Ovary (tissue), 9 donors: ENCODE data around the gene IMMP2L. TPM values are rescaled to one million over a fixed set of nuclear protein-coding genes. Genes with fewer than 3 reads are reported as not detected.

Source experiments
- DNase-seq, 5 donors: peaks; one replicate each; pipeline ENCODE4 v3.0.0-alpha.2; 2019 to 2020
- H3K27ac ChIP-seq, 2 donors: fragments of 200-600 bp; one replicate each; pipeline versions ENCODE4 v1.5.1 to v1.8.0; 2019 to 2022
- H3K27me3 ChIP-seq: fragments of 200-600 bp; one replicate; pipeline ENCODE4 v1.8.0; 2022
- H3K36me3 ChIP-seq: fragments of 200-600 bp; sonication (generic); one replicate; pipeline ENCODE4 v1.5.1; 2019
- H3K4me1 ChIP-seq: one replicate; pipeline ENCODE4 v1.8.1; 2013; ENCODE audit warnings: mild to moderate bottlenecking, moderate library complexity; ENCODE audit not compliant: insufficient read depth
- H3K4me3 ChIP-seq: fragments of 200-600 bp; sonication (generic); one replicate; pipeline ENCODE4 v1.5.1; 2017
- H3K9me3 ChIP-seq, 2 donors: fragments of 200-600 bp in 1 of 2; sonication (generic) in 1 of 2; one replicate each; pipeline versions ENCODE4 v1.5.1 to v1.8.1; 2013 to 2019; ENCODE audit warnings: mild to moderate bottlenecking in 1 of 2, moderate library complexity in 1 of 2
- CTCF ChIP-seq, 3 donors: fragments of 450-650 bp in 2 of 3; fragments of 200-600 bp in 1 of 3; IDR thresholded peaks; one replicate each; pipeline versions ENCODE4 v1.5.1 to v1.8.0; 2016 to 2022; ENCODE audit warnings: antibody characterized with exemption in 3 of 3, mild to moderate bottlenecking in 1 of 3
- EP300 ChIP-seq: sonication (generic); formaldehyde crosslinking; IDR thresholded peaks from one replicate; pipeline ENCODE4 v1.6.1; 2017; ENCODE audit warnings: antibody characterized with exemption
- POLR2A ChIP-seq: fragments of 450-650 bp; IDR thresholded peaks from one replicate; pipeline ENCODE4 v1.6.1; 2017; ENCODE audit warnings: antibody characterized with exemption, mild to moderate bottlenecking, moderate library complexity
- WGBS, 3 donors: extraction: QIAGEN DNeasy Blood & Tissue Kit in 1 of 3; methylation state at CpG; one replicate each; pipeline versions ENCODE4 v1.1.5 to v1.1.7; 2013 to 2017; 5-methylcytosine and 5-hydroxymethylcytosine counted together
- intact Hi-C, 4 donors: fragments of 100-400 bp; cut with DNase I; formaldehyde crosslinking; loops; one replicate each; pipeline versions ENCODE4 v1.11.0 to v1.15.1; 2022 to 2023
- polyA plus RNA-seq, 2 donors: library from polyadenylated mRNA; stranded (reverse); fragments of 200-250 nt in 1 of 2; fragments of 350-450 nt in 1 of 2; fragmentation: Illumina TruSeq in 1 of 2; extraction: RNeasy Lipid Tissue Mini Kit (QIAGEN cat#74804) in 1 of 2; gene quantifications; one replicate each; pipeline ENCODE4 v1.2.3, GENCODE V29; 2013 to 2014
- total RNA-seq, 7 donors: library from RNA; depleted of rRNA in 2 of 7; stranded (reverse); fragments of >200 nt in 2 of 7; fragmentation: NEBNext Ultra II Directional in 3 of 7; extraction: Animal tissue kit (Norgen Biotek cat#: 25700) in 3 of 7; gene quantifications; one replicate each; pipeline versions ENCODE4 v1.1.0 to v1.2.4, GENCODE V29; 2016 to 2023
- donor health status: DM: no; HTN: no; CAD: no; lungs with moderate emphysema.
- donor health status: DM: no; HTN: no; CAD: no.
- donor health status: Bipolar disorder and iron deficiency.
- donor health status: DM: yes; HTN: yes; CAD: no.
- donor health status: DM: no; HTN: no; CAD: no.
- donor health status: DM: yes; HTN: yes; CAD: no.

The IMMP2L gene
- total and polyA plus RNA-seq, 9 donors: 19.5 to 36.9 (median 29.9) TPM

- peaks cover 2% of the 10 kb centered on the region for H3K4me1 ChIP-seq
- no peak overlapping the region for H3K4me3 ChIP-seq
- no peak overlapping the region for H3K27ac ChIP-seq
- no peaks in the 10 kb centered on the region for H3K36me3 ChIP-seq
- H3K9me3 ChIP-seq: no peaks in the 10 kb centered on the region
- intact Hi-C loops: no loop called here
- peaks cover 3% of the 10 kb centered on the region for H3K27me3 ChIP-seq
- 54 to 57% (median 56%) methylated on average over 5 of the region's 5 CpGs for WGBS, 3 donors
- peak in 4 of 5 donors; percentile 14 to 38 (median 36) for DNase-seq
- no peak for TF ChIP-seq POLR2A
- no peak for TF ChIP-seq CTCF (IDR thresholded peaks at IDR 0.05)
- TF ChIP-seq EP300: no peak
These were observed 722.4 kb downstream of the IMMP2L start for GRCh38 chr7:110839866-110840265.

- no peak overlapping the region for H3K4me3 ChIP-seq
- 77 to 92% (median 78%) methylated on average over 1 of the region's 1 CpG for WGBS, 3 donors
- H3K36me3 ChIP-seq: no peaks in the 10 kb centered on the region
- peaks cover 3% of the 10 kb centered on the region for H3K27me3 ChIP-seq
- peaks cover 5% of the 10 kb centered on the region for H3K4me1 ChIP-seq
- no peak for DNase-seq
- no peak for TF ChIP-seq CTCF (IDR thresholded peaks at IDR 0.05)
- no peak for TF ChIP-seq POLR2A
- no peak for TF ChIP-seq EP300
- H3K9me3 ChIP-seq: no peaks in the 10 kb centered on the region
- intact Hi-C loops: no loop called here
- no peak overlapping the region for H3K27ac ChIP-seq
These were observed 726.4 kb downstream of the IMMP2L start for GRCh38 chr7:110835849-110836248.

GRCh38 chr7:110835218-110835617 is 727.1 kb downstream of the IMMP2L start:
- Histone ChIP-seq H3K27me3 (no peaks in the 10 kb centered on the region), H3K4me3 (no peak overlapping the region), H3K4me1 (peaks cover 5% of the 10 kb centered on the region), H3K9me3 (no peaks in the 10 kb centered on the region), H3K27ac (no peak overlapping the region), H3K36me3 (no peaks in the 10 kb centered on the region)
- TF ChIP-seq CTCF (IDR thresholded peaks at IDR 0.05) (no peak), EP300 (no peak)
- 83 to 95% (median 85%) methylated on average over 1 of the region's 1 CpG for WGBS, 3 donors
- no peak for DNase-seq
- intact Hi-C loops: no loop called here

- DNase-seq: no peak
- intact Hi-C loops: no loop called here
- TF ChIP-seq CTCF (IDR thresholded peaks at IDR 0.05): no peak
- no peak overlapping the region for H3K27ac ChIP-seq
- H3K36me3 ChIP-seq: no peaks in the 10 kb centered on the region
- WGBS, 3 donors: 11 to 17% (median 12%) methylated on average over 3 of the region's 3 CpGs
- H3K9me3 ChIP-seq: no peaks in the 10 kb centered on the region
- peaks cover 3% of the 10 kb centered on the region for H3K4me1 ChIP-seq
- no peaks in the 10 kb centered on the region for H3K27me3 ChIP-seq
- H3K4me3 ChIP-seq: no peak overlapping the region
These were observed 730.9 kb downstream of the IMMP2L start for GRCh38 chr7:110831419-110831818.

- DNase-seq: no peak
- Histone ChIP-seq H3K27ac (no peak overlapping the region), H3K27me3 (no peaks in the 10 kb centered on the region), H3K4me1 (peaks cover 3% of the 10 kb centered on the region), H3K9me3 (no peaks in the 10 kb centered on the region), H3K4me3 (no peak overlapping the region), H3K36me3 (no peaks in the 10 kb centered on the region)
- WGBS, 3 donors: 50 to 57% (median 56%) methylated on average over 5 of the region's 5 CpGs
- no peak for TF ChIP-seq EP300
- TF ChIP-seq POLR2A: no peak
- TF ChIP-seq CTCF (IDR thresholded peaks at IDR 0.05): no peak
- intact Hi-C loops: no loop called here
These were observed 731.5 kb downstream of the IMMP2L start for GRCh38 chr7:110830778-110831177.
